CD1c-positive myeloid dendritic cell (primary cell): ENCODE measurements around the gene ZNF862.
"Not testable (repeated sequence)": the region's sequence is repeated elsewhere in the genome, so short reads cannot be mapped to it uniquely, and the experiment has no call there.

Experiments
- DNase-seq: peaks from one replicate; pipeline ENCODE4 v3.0.0-alpha.2; 2016; ENCODE audit errors: extremely low spot score

Gene ZNF862

GRCh38 chr7:149824748-149825566 lies 13.2 kb upstream of the ZNF862 start:
- no peak for DNase-seq

GRCh38 chr7:149825567-149826343 lies 12.4 kb upstream of the ZNF862 start:
- DNase-seq, result no peak

- no peak for DNase-seq
Observed at GRCh38 chr7:149826344-149827088, 11.7 kb upstream of the ZNF862 start.

GRCh38 chr7:149827089-149827981 lies 10.8 kb upstream of the ZNF862 start:
- DNase-seq, result no peak

- DNase-seq, result no peak
Observed at GRCh38 chr7:149828357-149829309, 9.5 kb upstream of the ZNF862 start.

- not testable (repeated sequence) for DNase-seq
Observed at GRCh38 chr7:149830527-149830926, 7.6 kb upstream of the ZNF862 start.

GRCh38 chr7:149830997-149831740 lies 7.0 kb upstream of the ZNF862 start:
- DNase-seq, result no peak

- DNase-seq, result no peak
Observed at GRCh38 chr7:149831741-149832219, 6.4 kb upstream of the ZNF862 start.

- no peak for DNase-seq
Observed at GRCh38 chr7:149832332-149833041, 5.7 kb upstream of the ZNF862 start.

- no peak for DNase-seq
Observed at GRCh38 chr7:149833495-149834130, 4.6 kb upstream of the ZNF862 start.

- no peak for DNase-seq
Observed at GRCh38 chr7:149834601-149835000, 3.6 kb upstream of the ZNF862 start.

GRCh38 chr7:149836434-149836833 lies 1.7 kb upstream of the ZNF862 start:
- DNase-seq, result no peak

- no peak for DNase-seq
Observed at GRCh38 chr7:149837564-149838223, 481 bp upstream of the ZNF862 start.

- DNase-seq, result no peak
Observed at GRCh38 chr7:149838992-149839408, 825 bp downstream of the ZNF862 start.

- no peak for DNase-seq
Observed at GRCh38 chr7:149839933-149840332, 1.8 kb downstream of the ZNF862 start.

- DNase-seq, result no peak
Observed at GRCh38 chr7:149843566-149843965, 5.4 kb downstream of the ZNF862 start.

- no peak for DNase-seq
Observed at GRCh38 chr7:149844445-149844844, 6.3 kb downstream of the ZNF862 start.
